HG02623 (cell line): ENCODE data around the gene RXRG.

ENCODE experiments used
- ATAC-seq: cut with Tn5 transposase; IDR thresholded peaks from one replicate; pipeline ENCODE4 v1.9.1; 2021; ENCODE audit warnings: moderate library complexity; ENCODE audit not compliant: unreplicated experiment

Gene RXRG

GRCh38 chr1:165451691-165452090 lies 6.8 kb upstream of the RXRG start:
- no peak for ATAC-seq

GRCh38 chr1:165449131-165449530 lies 4.2 kb upstream of the RXRG start:
- no peak for ATAC-seq

GRCh38 chr1:165445388-165445787 lies 462 bp upstream of the RXRG start:
- no peak for ATAC-seq

- ATAC-seq = no peak
Observed at GRCh38 chr1:165443539-165444311, 1.2 kb downstream of the RXRG start.

- no peak for ATAC-seq
Observed at GRCh38 chr1:165442653-165443052, 2.3 kb downstream of the RXRG start.

- no peak for ATAC-seq
Observed at GRCh38 chr1:165442053-165442452, 2.9 kb downstream of the RXRG start.

GRCh38 chr1:165441166-165441880 lies 3.6 kb downstream of the RXRG start:
- ATAC-seq = no peak

- no peak for ATAC-seq
Observed at GRCh38 chr1:165439330-165439729, 5.6 kb downstream of the RXRG start.

GRCh38 chr1:165436994-165437393 lies 7.9 kb downstream of the RXRG start:
- no peak for ATAC-seq

- no peak for ATAC-seq
Observed at GRCh38 chr1:165435801-165436200, 9.1 kb downstream of the RXRG start.

- no peak for ATAC-seq
Observed at GRCh38 chr1:165434281-165434680, 10.6 kb downstream of the RXRG start.

- no peak for ATAC-seq
Observed at GRCh38 chr1:165431079-165431478, 13.8 kb downstream of the RXRG start.

GRCh38 chr1:165426745-165427144 lies 18.2 kb downstream of the RXRG start:
- no peak for ATAC-seq

- ATAC-seq = no peak
Observed at GRCh38 chr1:165425621-165426020, 19.3 kb downstream of the RXRG start.

GRCh38 chr1:165424454-165425216 lies 20.3 kb downstream of the RXRG start:
- no peak for ATAC-seq

GRCh38 chr1:165423136-165423535 lies 21.8 kb downstream of the RXRG start:
- ATAC-seq = no peak

- no peak for ATAC-seq
Observed at GRCh38 chr1:165420655-165421054, 24.3 kb downstream of the RXRG start.

- no peak for ATAC-seq
Observed at GRCh38 chr1:165419839-165420238, 25.1 kb downstream of the RXRG start.

GRCh38 chr1:165418195-165418594 lies 26.7 kb downstream of the RXRG start:
- no peak for ATAC-seq

- ATAC-seq = no peak
Observed at GRCh38 chr1:165416876-165417275, 28.1 kb downstream of the RXRG start.

GRCh38 chr1:165415068-165415467 lies 29.9 kb downstream of the RXRG start:
- ATAC-seq = no peak

GRCh38 chr1:165414620-165415019 lies 30.3 kb downstream of the RXRG start:
- ATAC-seq = no peak
